Right lobe of liver (tissue), 6 donors: Measurements from ENCODE around the gene ATF7. TPM values are rescaled to one million over a fixed set of nuclear protein-coding genes. Genes with fewer than 3 reads are reported as not detected.

Experiments used
- ATAC-seq, 4 donors: fragments of 200-7000 bp; cut with Tn5 transposase; one replicate each; pipeline ENCODE4 v1.9.1; 2020; ENCODE audit warnings: mild to moderate bottlenecking in 4 of 4, moderate library complexity in 4 of 4
- DNase-seq, 3 donors: peaks; one replicate each; pipeline ENCODE4 v3.0.0-alpha.2; 2020
- H3K27ac ChIP-seq, 3 donors: fragments of 200-600 bp; one replicate each; pipeline ENCODE4 v1.8.0; 2022
- H3K27me3 ChIP-seq, 2 donors: fragments of 200-600 bp; one replicate each; pipeline ENCODE4 v1.8.0; 2022
- H3K36me3 ChIP-seq, 4 donors: fragments of 200-600 bp; sonication (generic) in 1 of 4; one replicate each; pipeline versions ENCODE4 v1.5.1 to v1.8.0; 2017 to 2022; ENCODE audit warnings: control low read depth in 1 of 4
- H3K4me1 ChIP-seq, 4 donors: fragments of 200-600 bp; sonication (generic) in 1 of 4; one replicate each; pipeline versions ENCODE4 v1.5.1 to v1.8.0; 2017 to 2022; ENCODE audit warnings: control low read depth in 1 of 4
- H3K4me3 ChIP-seq, 3 donors: fragments of 200-600 bp; one replicate each; pipeline ENCODE4 v1.8.0; 2022
- H3K9me3 ChIP-seq, 4 donors: fragments of 200-600 bp; sonication (generic) in 1 of 4; one replicate each; pipeline versions ENCODE4 v1.5.1 to v1.8.0; 2017 to 2022; ENCODE audit warnings: control low read depth in 1 of 4
- POLR2A ChIP-seq: fragments of 450-650 bp; IDR thresholded peaks from one replicate; pipeline ENCODE4 v1.6.1; 2017; ENCODE audit warnings: antibody characterized with exemption, mild to moderate bottlenecking
- WGBS: methylation state at CpG from one replicate; pipeline ENCODE4 v1.1.6; 2018; ENCODE audit warnings: low coverage, low lambda C conversion rate; ENCODE audit not compliant: insufficient coverage; ENCODE audit errors: missing lambda C conversion rate; 5-methylcytosine and 5-hydroxymethylcytosine counted together
- intact Hi-C, 2 donors: fragments of 100-400 bp; cut with DNase I; formaldehyde crosslinking; loops; one replicate each; pipeline versions ENCODE4 v1.11.2 to v1.14.1; 2022
- total RNA-seq, 6 experiments: library from RNA; depleted of rRNA in 2 of 6; stranded (reverse); fragments of >200 nt in 2 of 6; fragmentation: NEBNext Ultra II Directional in 3 of 6; extraction: Animal tissue kit (Norgen Biotek cat#: 25700) in 3 of 6; gene quantifications; one replicate each; pipeline versions ENCODE4 v1.1.0 to v1.2.4, GENCODE V29; 2016 to 2023
- TF ChIP-seq, protein P1 (sequence below), 4 donors: fragments of 200-600 bp in 3 of 4; fragments of 450-650 bp in 1 of 4; IDR thresholded peaks; one replicate each; pipeline versions ENCODE4 v1.5.1 to v1.8.0; 2016 to 2022; ENCODE audit warnings: antibody characterized with exemption in 4 of 4, mild to moderate bottlenecking in 2 of 4
- donor health status: DM: no; HTN: yes; CAD: no.
- donor health status: DM: no; HTN: no; CAD: no.
- donor health status: DM: no; HTN: no; CAD: no.
- donor health status: DM: no; HTN: yes; CAD: no.
- donor health status: DM: no; HTN: yes; CAD: no.

Gene ATF7
- total RNA-seq, 6 experiments from 2014 or later = 7.9 to 18.7 (median 12.3) TPM

DNA sequence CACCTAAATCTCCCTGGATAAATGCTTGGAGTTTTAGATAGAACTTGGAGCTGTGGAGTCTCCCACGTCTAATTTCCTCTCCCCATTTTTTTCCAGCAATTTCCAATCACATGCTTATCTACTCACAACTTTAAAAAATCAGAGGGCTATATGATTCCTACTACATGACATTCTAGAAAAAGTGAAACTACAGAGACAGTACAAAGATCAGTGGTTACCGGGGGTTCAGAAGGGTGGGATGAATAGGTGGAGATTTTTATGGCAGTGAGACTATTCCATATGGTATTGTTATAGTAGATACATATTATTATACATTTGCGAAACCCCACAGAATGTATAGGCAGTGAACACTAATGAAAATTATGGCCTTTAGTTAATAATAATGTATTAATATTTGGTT, 35.5 kb downstream of the ATF7 start:
- no peak for ATAC-seq
- Histone ChIP-seq H3K4me1 (peaks cover 0 to 36% (median 9%) of the 10 kb centered on the region in 4 donors), H3K4me3 (no peak overlapping the region), H3K27me3 (no peaks in the 10 kb centered on the region), H3K9me3 (no peaks in the 10 kb centered on the region), H3K36me3 (no peaks in the 10 kb centered on the region), H3K27ac (no peak overlapping the region)
- 73% methylated on average over 3 of the region's 3 CpGs for WGBS
- TF ChIP-seq POLR2A = no peak
- TF ChIP-seq, protein P1, sequence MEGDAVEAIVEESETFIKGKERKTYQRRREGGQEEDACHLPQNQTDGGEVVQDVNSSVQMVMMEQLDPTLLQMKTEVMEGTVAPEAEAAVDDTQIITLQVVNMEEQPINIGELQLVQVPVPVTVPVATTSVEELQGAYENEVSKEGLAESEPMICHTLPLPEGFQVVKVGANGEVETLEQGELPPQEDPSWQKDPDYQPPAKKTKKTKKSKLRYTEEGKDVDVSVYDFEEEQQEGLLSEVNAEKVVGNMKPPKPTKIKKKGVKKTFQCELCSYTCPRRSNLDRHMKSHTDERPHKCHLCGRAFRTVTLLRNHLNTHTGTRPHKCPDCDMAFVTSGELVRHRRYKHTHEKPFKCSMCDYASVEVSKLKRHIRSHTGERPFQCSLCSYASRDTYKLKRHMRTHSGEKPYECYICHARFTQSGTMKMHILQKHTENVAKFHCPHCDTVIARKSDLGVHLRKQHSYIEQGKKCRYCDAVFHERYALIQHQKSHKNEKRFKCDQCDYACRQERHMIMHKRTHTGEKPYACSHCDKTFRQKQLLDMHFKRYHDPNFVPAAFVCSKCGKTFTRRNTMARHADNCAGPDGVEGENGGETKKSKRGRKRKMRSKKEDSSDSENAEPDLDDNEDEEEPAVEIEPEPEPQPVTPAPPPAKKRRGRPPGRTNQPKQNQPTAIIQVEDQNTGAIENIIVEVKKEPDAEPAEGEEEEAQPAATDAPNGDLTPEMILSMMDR (IDR thresholded peaks at IDR 0.05) = no peak
- DNase-seq = no peak
- intact Hi-C loops = no loop called here

DNA sequence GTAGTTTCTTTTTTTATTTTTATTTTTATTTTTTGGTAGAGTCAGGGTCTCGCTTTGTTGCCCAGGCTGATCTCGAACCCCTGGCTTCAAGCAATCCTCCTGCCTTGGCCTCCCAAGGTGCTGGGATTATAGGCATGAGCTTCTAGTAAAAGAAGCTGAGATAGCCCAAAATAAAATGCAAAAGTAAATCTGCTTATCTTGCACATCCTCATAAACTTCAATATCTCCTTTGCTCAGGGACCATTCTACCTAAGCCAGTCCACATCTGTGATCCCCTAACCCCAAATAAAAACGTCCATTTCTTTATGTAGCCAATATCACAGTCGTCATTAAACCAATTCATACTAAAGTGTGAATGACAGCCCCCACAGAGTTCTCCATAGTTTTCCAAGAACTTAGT, 36.3 kb downstream of the ATF7 start:
- intact Hi-C loops = no loop called here
- no peak for TF ChIP-seq POLR2A
- TF ChIP-seq, protein P1 (IDR thresholded peaks at IDR 0.05) = no peak
- H3K4me1 ChIP-seq = peaks cover 0 to 36% (median 9%) of the 10 kb centered on the region in 4 donors

GRCh38 chr12:53589423-53589822, 36.8 kb downstream of the ATF7 start:
- WGBS = 84% methylated on average over 3 of the region's 3 CpGs

More for the DNA sequence above, 36.3 kb downstream of the ATF7 start:
- H3K27ac ChIP-seq = no peak overlapping the region
- no peaks in the 10 kb centered on the region for H3K36me3 ChIP-seq
- H3K4me3 ChIP-seq = no peak overlapping the region
- no peaks in the 10 kb centered on the region for H3K9me3 ChIP-seq
- DNase-seq (no peak), ATAC-seq (no peak)
- WGBS = 92% methylated on average over 4 of the region's 4 CpGs
- no peaks in the 10 kb centered on the region for H3K27me3 ChIP-seq

GRCh38 chr12:53588123-53588522, 38.1 kb downstream of the ATF7 start:
- intact Hi-C loops = no loop called here
- DNase-seq (no peak), ATAC-seq (no peak)
- no peaks in the 10 kb centered on the region for H3K36me3 ChIP-seq
- H3K27me3 ChIP-seq = no peaks in the 10 kb centered on the region
- peaks cover 0 to 25% (median 5%) of the 10 kb centered on the region in 4 donors for H3K4me1 ChIP-seq
- no peaks in the 10 kb centered on the region for H3K9me3 ChIP-seq
- H3K27ac ChIP-seq = no peak overlapping the region
- WGBS = 98% methylated on average over 3 of the region's 3 CpGs
- H3K4me3 ChIP-seq = no peak overlapping the region
- TF ChIP-seq, protein P1 (IDR thresholded peaks at IDR 0.05) = no peak
- TF ChIP-seq POLR2A = no peak

More at GRCh38 chr12:53589423-53589822, 36.8 kb downstream of the ATF7 start:
- DNase-seq = no peak
- H3K27ac ChIP-seq = no peak overlapping the region
- no peak overlapping the region for H3K4me3 ChIP-seq
- no peaks in the 10 kb centered on the region for H3K36me3 ChIP-seq
- TF ChIP-seq, protein P1 (IDR thresholded peaks at IDR 0.05) = no peak
- TF ChIP-seq POLR2A = no peak
- no peaks in the 10 kb centered on the region for H3K9me3 ChIP-seq
- ATAC-seq = no peak
- intact Hi-C loops = no loop called here
- peaks cover 0 to 36% (median 9%) of the 10 kb centered on the region in 4 donors for H3K4me1 ChIP-seq
- H3K27me3 ChIP-seq = no peaks in the 10 kb centered on the region

GRCh38 chr12:53586745-53587144, 39.4 kb downstream of the ATF7 start:
- no peaks in the 10 kb centered on the region for H3K36me3 ChIP-seq
- TF ChIP-seq, protein P1 (IDR thresholded peaks at IDR 0.05) = no peak
- no peak for TF ChIP-seq POLR2A
- no peaks in the 10 kb centered on the region for H3K9me3 ChIP-seq
- peaks cover 0 to 11% (median 2%) of the 10 kb centered on the region in 4 donors for H3K4me1 ChIP-seq
- ATAC-seq = peak in 1 of 4 donors; percentile 7
- H3K27me3 ChIP-seq = no peaks in the 10 kb centered on the region
- H3K4me3 ChIP-seq = no peak overlapping the region
- H3K27ac ChIP-seq = no peak overlapping the region
- intact Hi-C loops = no loop called here
- WGBS = 80% methylated on average over 7 of the region's 8 CpGs
- DNase-seq = no peak
